HCT116 (cell line): ENCODE data around the gene TRMT61B. TPM values are rescaled to one million over a fixed set of nuclear protein-coding genes. Genes with fewer than 3 reads are reported as not detected.

ENCODE experiments used
- ATAC-seq: fragments of 200-7000 bp; cut with Tn5 transposase; 2 replicates; pipeline ENCODE4 v1.9.1; 2020; ENCODE audit warnings: mild to moderate bottlenecking, moderate library complexity
- BruUV-seq: library from RNA; stranded (reverse); fragments of 400-500 nt; replicated peaks from 2 replicates; lab custom pipeline; 2021; lab: Mats Ljungman, UMichigan
- CTCF ChIA-PET: fragments of 300-600 bp; sonication (Branson Sonifier 250); formaldehyde crosslinking; loops from one replicate; lab custom pipeline; 2021; ENCODE audit warnings: antibody characterized with exemption; lab: Charles Lee
- POLR2A ChIA-PET: fragments of 300-600, 350-600 bp; sonication (Branson Sonifier 250); formaldehyde crosslinking; loops from one replicate; lab custom pipeline; 2021; ENCODE audit warnings: antibody characterized with exemption; lab: Charles Lee
- RAD21 ChIA-PET, 2 experiments: fragments of 300-600 bp; sonication (Branson Sonifier 250); formaldehyde crosslinking; loops; one replicate each; lab custom pipeline; 2023; ENCODE audit warnings: low total read pairs in 2 of 2; ENCODE audit not compliant: uncharacterized antibody in 2 of 2, unreplicated experiment in 2 of 2, low non-redundant PET in 1 of 2; lab: Charles Lee
- DNase-seq: peaks from one replicate; pipeline ENCODE4 v3.0.0-alpha.2; 2010; ENCODE audit warnings: low read depth, low spot score
- H2AFZ ChIP-seq: fragments of 200-600 bp; shearing (Covaris generic), sonication (generic); 2 replicates; pipeline ENCODE4 v1.6.1; 2017; ENCODE audit warnings: low read depth, mixed run types, mixed read lengths, antibody characterized with exemption, low read length; ENCODE audit not compliant: poor library complexity, severe bottlenecking
- H3K27ac ChIP-seq: 2 replicates; pipeline ENCODE4 v1.5.1; 2012; ENCODE audit warnings: low read depth, low read length
- H3K27me3 ChIP-seq: fragments of 200-600 bp; sonication (generic); 2 replicates; pipeline ENCODE4 v1.6.1; 2016; ENCODE audit warnings: mixed run types, low read length, mixed read lengths; ENCODE audit not compliant: insufficient read depth
- H3K36me3 ChIP-seq, 2 experiments: fragments of 200-500 bp in 1 of 2; fragments of 200-600 bp in 1 of 2; sonication (Bioruptor generic) in 1 of 2; sonication (generic) in 1 of 2; 2 replicates each; pipeline versions ENCODE4 v1.5.1 to v1.6.1; 2014 to 2016; ENCODE audit warnings: low read length in 2 of 2, inconsistent platforms in 1 of 2, mixed read lengths in 1 of 2, mixed run types in 1 of 2; ENCODE audit not compliant: insufficient read depth in 2 of 2, control insufficient read depth in 1 of 2
- H3K4me1 ChIP-seq, 2 experiments: fragments of 200-600 bp in 1 of 2; sonication (generic) in 1 of 2; 2 replicates each; pipeline versions ENCODE4 v1.5.1 to v1.6.1; 2012 to 2017; ENCODE audit warnings: low read length in 2 of 2, inconsistent platforms in 1 of 2, mild to moderate bottlenecking in 1 of 2, mixed read lengths in 1 of 2, mixed run types in 1 of 2, moderate library complexity in 1 of 2; ENCODE audit not compliant: insufficient read depth in 2 of 2, control insufficient read depth in 1 of 2
- H3K4me2 ChIP-seq: fragments of 200-600 bp; sonication (generic); 2 replicates; pipeline ENCODE4 v1.6.1; 2017; ENCODE audit warnings: mixed run types, low read length, mixed read lengths
- H3K4me3 ChIP-seq, 2 experiments: fragments of 200-600 bp in 1 of 2; sonication (generic) in 1 of 2; replicated peaks in 1 of 2; 2 replicates each; pipeline ENCODE4 v1.5.1; 2011 to 2016; ENCODE audit warnings: low read length in 2 of 2, control low read depth in 1 of 2, low read depth in 1 of 2, mild to moderate bottlenecking in 1 of 2, mixed read lengths in 1 of 2, mixed run types in 1 of 2
- H3K79me2 ChIP-seq: fragments of 200-600 bp; sonication (generic); 2 replicates; pipeline ENCODE4 v1.6.1; 2017; ENCODE audit warnings: mild to moderate bottlenecking, mixed run types, low read length, moderate library complexity, mixed read lengths; ENCODE audit not compliant: insufficient read depth
- H3K9ac ChIP-seq: fragments of 200-600 bp; sonication (generic); 2 replicates; pipeline ENCODE4 v1.6.1; 2016; ENCODE audit warnings: low read length, mixed read lengths
- H3K9me2 ChIP-seq: fragments of 200-600 bp; sonication (generic), shearing (Covaris generic); 2 replicates; pipeline ENCODE4 v1.6.1; 2017; ENCODE audit warnings: mixed run types, mild to moderate bottlenecking, moderate library complexity; ENCODE audit not compliant: insufficient read depth
- H3K9me3 ChIP-seq, 2 experiments: fragments of 200-500 bp in 1 of 2; fragments of 200-600 bp in 1 of 2; sonication (Bioruptor generic) in 1 of 2; sonication (generic) in 1 of 2; 2 replicates each; pipeline ENCODE4 v1.6.1; 2014 to 2017; ENCODE audit warnings: low read length in 2 of 2, mixed read lengths in 2 of 2, inconsistent platforms in 1 of 2, low read depth in 1 of 2, mild to moderate bottlenecking in 1 of 2, mixed run types in 1 of 2, moderate library complexity in 1 of 2; ENCODE audit not compliant: control insufficient read depth in 1 of 2, insufficient read depth in 1 of 2
- H4K20me1 ChIP-seq: fragments of 200-600 bp; sonication (generic), shearing (Covaris generic); 2 replicates; pipeline ENCODE4 v1.6.1; 2017; ENCODE audit warnings: mixed run types, mild to moderate bottlenecking, moderate library complexity; ENCODE audit not compliant: insufficient read depth
- CBX3 ChIP-seq: IDR thresholded peaks from 2 replicates; pipeline ENCODE4 v1.6.1; 2012; ENCODE audit warnings: low read depth
- ELF1 ChIP-seq: IDR thresholded peaks from 2 replicates; pipeline ENCODE4 v1.6.1; 2012; ENCODE audit warnings: low read depth, borderline replicate concordance
- EZH2 ChIP-seq: fragments of 200-600 bp; sonication (generic); IDR thresholded peaks from 2 replicates; pipeline ENCODE4 v1.6.1; 2017; ENCODE audit warnings: antibody characterized with exemption, mixed run types
- FOSL1 ChIP-seq: IDR thresholded peaks from 2 replicates; pipeline ENCODE4 v1.6.1; 2012; ENCODE audit warnings: low read depth
- JUND ChIP-seq: IDR thresholded peaks from 2 replicates; pipeline ENCODE4 v1.6.1; 2012
- RAD21 ChIP-seq: IDR thresholded peaks from 2 replicates; pipeline ENCODE4 v1.6.1; 2012; ENCODE audit warnings: low read depth, mild to moderate bottlenecking
- SRF ChIP-seq: IDR thresholded peaks from 2 replicates; pipeline ENCODE4 v1.6.1; 2012; ENCODE audit warnings: low read depth
- TCF7L2 ChIP-seq: IDR thresholded peaks from 2 replicates; pipeline ENCODE4 v1.7.0; 2011; ENCODE audit warnings: borderline replicate concordance, inconsistent platforms; ENCODE audit not compliant: insufficient read depth, insufficient read length; ENCODE audit errors: extremely low read depth
- ZFX ChIP-seq: fragments of 450-650 bp; IDR thresholded peaks from 2 replicates; pipeline ENCODE4 v1.6.1; 2017
- intact Hi-C: fragments of 100-400 bp; cut with micrococcal nuclease; formaldehyde crosslinking; loops from 2 replicates; pipeline ENCODE4 v1.10.0; 2022
- total RNA-seq: library from RNA; stranded (reverse); gene quantifications from one replicate; pipeline ENCODE4 v1.2.1, GENCODE V29; 2021; ENCODE audit not compliant: unreplicated experiment
- TF ChIP-seq, protein P1 (sequence below): IDR thresholded peaks from 2 replicates; pipeline ENCODE4 v1.6.1; 2011; ENCODE audit warnings: mild to moderate bottlenecking, low read length, moderate library complexity; ENCODE audit not compliant: insufficient replicate concordance; ENCODE audit errors: extremely low read depth
- TF ChIP-seq, protein P2 (sequence below): IDR thresholded peaks from 2 replicates; pipeline ENCODE4 v1.6.1; 2012

TRMT61B gene
- total RNA-seq, 1 experiment from 2014 or later, result 12.8 TPM

DNA sequence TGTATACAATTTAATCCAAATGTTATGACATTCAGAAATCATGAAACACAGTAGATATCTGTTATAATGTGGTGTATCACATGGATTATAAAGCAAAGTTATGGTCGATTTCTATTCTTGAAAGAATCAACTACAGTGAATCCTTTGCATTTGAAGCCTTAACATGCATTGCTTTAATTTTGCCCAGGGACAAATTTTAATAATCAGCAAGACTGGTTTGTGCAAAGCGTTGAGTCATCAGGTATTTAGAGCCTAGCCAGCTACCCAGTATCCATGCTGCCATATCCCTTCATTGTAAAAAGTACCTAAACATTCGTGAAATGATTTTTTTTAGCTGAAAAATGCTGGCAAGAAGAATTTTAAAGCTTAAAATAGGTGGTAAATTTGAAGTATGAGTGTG is 68.4 kb downstream of the TRMT61B start:
- RAD21 ChIA-PET, result no interaction called here
- Histone ChIP-seq H3K27ac (no peak overlapping the region), H3K9me3 (no peaks in the 10 kb centered on the region), H3K4me3 (no peak overlapping the region), H3K9me2 (no peaks in the 10 kb centered on the region), H3K4me1 (no peaks in the 10 kb centered on the region), H3K9ac (no peak overlapping the region), H3K27me3 (no peaks in the 10 kb centered on the region), H3K36me3 (peaks cover 9 to 24% of the 10 kb centered on the region in 2 experiments; a peak in 3 of 4 replicates), H3K79me2 (peaks cover 29% of the 10 kb centered on the region)
- POLR2A ChIA-PET, result no interaction called here
- CTCF ChIA-PET, result no interaction called here
- no TSS peak for BruUV-seq
- intact Hi-C loops, result no loop called here
- ATAC-seq, result no peak
- no peak for TF ChIP-seq TCF7L2
- no peak for TF ChIP-seq CBX3
- no peak for TF ChIP-seq JUND
- no peak for TF ChIP-seq SRF
- no peak for TF ChIP-seq FOSL1
- TF ChIP-seq RAD21, result no peak
- TF ChIP-seq, protein P1, sequence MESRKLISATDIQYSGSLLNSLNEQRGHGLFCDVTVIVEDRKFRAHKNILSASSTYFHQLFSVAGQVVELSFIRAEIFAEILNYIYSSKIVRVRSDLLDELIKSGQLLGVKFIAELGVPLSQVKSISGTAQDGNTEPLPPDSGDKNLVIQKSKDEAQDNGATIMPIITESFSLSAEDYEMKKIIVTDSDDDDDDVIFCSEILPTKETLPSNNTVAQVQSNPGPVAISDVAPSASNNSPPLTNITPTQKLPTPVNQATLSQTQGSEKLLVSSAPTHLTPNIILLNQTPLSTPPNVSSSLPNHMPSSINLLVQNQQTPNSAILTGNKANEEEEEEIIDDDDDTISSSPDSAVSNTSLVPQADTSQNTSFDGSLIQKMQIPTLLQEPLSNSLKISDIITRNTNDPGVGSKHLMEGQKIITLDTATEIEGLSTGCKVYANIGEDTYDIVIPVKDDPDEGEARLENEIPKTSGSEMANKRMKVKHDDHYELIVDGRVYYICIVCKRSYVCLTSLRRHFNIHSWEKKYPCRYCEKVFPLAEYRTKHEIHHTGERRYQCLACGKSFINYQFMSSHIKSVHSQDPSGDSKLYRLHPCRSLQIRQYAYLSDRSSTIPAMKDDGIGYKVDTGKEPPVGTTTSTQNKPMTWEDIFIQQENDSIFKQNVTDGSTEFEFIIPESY, result no peak
- TF ChIP-seq, protein P2, sequence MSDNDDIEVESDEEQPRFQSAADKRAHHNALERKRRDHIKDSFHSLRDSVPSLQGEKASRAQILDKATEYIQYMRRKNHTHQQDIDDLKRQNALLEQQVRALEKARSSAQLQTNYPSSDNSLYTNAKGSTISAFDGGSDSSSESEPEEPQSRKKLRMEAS, result no peak
- no peak for TF ChIP-seq EZH2
- TF ChIP-seq ZFX, result no peak
- TF ChIP-seq ELF1, result no peak
- TF ChIP-seq, all 23 proteins: peak for 0
- no peak overlapping the region for H2AFZ ChIP-seq
- no peak for DNase-seq
- 0 out of 2 replicates have a peak, but pooled peaks cover 12% of the 10 kb centered on the region for H4K20me1 ChIP-seq
- H3K4me2 ChIP-seq, result no peak overlapping the region

Other genes with a start within 250 kb of the TRMT61B start
- 174 TPM for gene PPP1CB, start 118.5 kb downstream of the TRMT61B start, total RNA-seq
- gene SPDYA, start 59.5 kb downstream of the TRMT61B start, total RNA-seq, result 1.2 TPM
- gene WDR43, start 24.4 kb upstream of the TRMT61B start, total RNA-seq, result 119 TPM
- gene TOGARAM2, start 111.0 kb upstream of the TRMT61B start, total RNA-seq, result 0.76 TPM
- not detected for gene PCARE, start 204.2 kb upstream of the TRMT61B start, total RNA-seq
- gene CLIP4, start 245.1 kb upstream of the TRMT61B start, total RNA-seq, result 27.8 TPM